Measurements from ENCODE around the gene PNPLA6.
"Not testable (repeated sequence)": the region's sequence is repeated elsewhere in the genome, so short reads cannot be mapped to it uniquely, and the experiment has no call there.

The PNPLA6 gene

GRCh38 chr19:7565332-7565731 is 29.8 kb downstream of the PNPLA6 start:
- no peak overlapping the region for H3K4me3 ChIP-seq
- DNase-seq (ENCODE audit: low spot score): no peak

GRCh38 chr19:7570761-7571160 is 35.2 kb downstream of the PNPLA6 start:
- no peak for TF ChIP-seq CTCF (IDR thresholded peaks at IDR 0.05)
- H3K27ac ChIP-seq: no peak overlapping the region

More at GRCh38 chr19:7565332-7565731, 29.8 kb downstream of the PNPLA6 start:
- H3K27ac ChIP-seq: no peak overlapping the region
- TF ChIP-seq CTCF (IDR thresholded peaks at IDR 0.05): no peak

DNA sequence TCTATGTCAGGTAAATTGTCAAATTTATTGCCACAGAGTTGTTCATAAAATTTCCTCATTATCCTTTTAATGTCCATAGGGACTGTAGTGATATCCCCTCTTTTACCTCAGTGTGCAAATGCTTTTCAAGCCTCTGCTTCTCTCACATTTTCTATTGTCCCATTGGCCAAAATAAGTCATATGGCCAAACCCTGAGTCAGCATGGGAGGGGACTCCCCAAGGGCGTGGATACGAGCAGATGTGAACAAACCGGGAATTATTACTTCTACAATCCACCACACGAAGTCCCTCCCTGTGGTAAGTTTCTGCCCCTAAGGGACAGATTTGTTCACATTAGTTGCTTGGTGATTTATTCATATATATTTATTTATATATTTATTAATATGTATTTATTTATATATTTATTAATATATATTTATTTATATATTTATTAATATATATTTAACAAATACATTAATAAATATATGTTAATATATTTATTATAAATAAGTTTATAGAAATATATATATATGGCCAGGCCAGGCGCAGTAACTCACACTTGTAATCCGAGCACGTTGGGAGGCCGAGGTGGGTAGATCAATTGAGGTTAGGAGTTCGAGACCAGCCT is 40.0 kb downstream of the PNPLA6 start:
- no peak for DNase-seq (ENCODE audit: low spot score)
- H3K27ac ChIP-seq: no peak overlapping the region
- no peak overlapping the region for H3K4me3 ChIP-seq
- TF ChIP-seq CTCF (IDR thresholded peaks at IDR 0.05): no peak

More at GRCh38 chr19:7570761-7571160, 35.2 kb downstream of the PNPLA6 start:
- no peak overlapping the region for H3K4me3 ChIP-seq
- no peak for DNase-seq (ENCODE audit: low spot score)

- not testable (repeated sequence) for H3K4me3 ChIP-seq; H3K27ac ChIP-seq; DNase-seq (ENCODE audit: low spot score)
Observed at GRCh38 chr19:7577422-7577821, 41.9 kb downstream of the PNPLA6 start.

GRCh38 chr19:7578127-7578526 is 42.6 kb downstream of the PNPLA6 start:
- TF ChIP-seq CTCF (IDR thresholded peaks at IDR 0.05): no peak
- H3K4me3 ChIP-seq: no peak overlapping the region
- no peak overlapping the region for H3K27ac ChIP-seq
- DNase-seq (ENCODE audit: low spot score): no peak

GRCh38 chr19:7579182-7579581 is 43.7 kb downstream of the PNPLA6 start:
- DNase-seq (ENCODE audit: low spot score): no peak
- TF ChIP-seq CTCF (IDR thresholded peaks at IDR 0.05): no peak
- Histone ChIP-seq H3K4me3 (no peak overlapping the region), H3K27ac (no peak overlapping the region)

DNA sequence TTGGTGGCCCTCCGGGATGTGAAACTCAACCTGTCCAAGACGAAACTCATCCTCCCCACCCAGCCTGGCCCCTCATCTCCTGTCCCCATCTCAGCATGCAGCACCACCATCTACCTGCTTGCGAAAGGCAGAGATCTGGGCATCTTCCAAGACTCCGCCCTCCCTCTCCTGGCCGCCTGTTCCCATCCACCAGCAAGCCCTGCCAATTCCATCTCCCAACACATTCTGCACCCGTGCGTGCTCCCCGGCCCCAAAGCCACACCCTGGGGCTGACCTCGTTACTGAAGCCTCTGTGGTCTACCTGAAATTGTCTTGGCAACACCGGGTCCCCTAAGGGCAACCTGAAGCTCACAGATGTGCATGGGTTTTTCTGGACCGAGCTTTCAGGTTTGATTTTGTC is 46.9 kb downstream of the PNPLA6 start:
- no peak for TF ChIP-seq CTCF (IDR thresholded peaks at IDR 0.05)
- DNase-seq (ENCODE audit: low spot score): no peak
- H3K27ac ChIP-seq: no peak overlapping the region
- H3K4me3 ChIP-seq: no peak overlapping the region
